Keratinocyte (primary cell): Measurements from ENCODE around the gene PXN. TPM values are rescaled to one million over a fixed set of nuclear protein-coding genes. Genes with fewer than 3 reads are reported as not detected.
A peak's percentile ranks its signal among the peaks of the same experiment; 100 is the strongest.

Source experiments
- DNase-seq: peaks from one replicate; pipeline ENCODE4 v3.0.0-alpha.2; 2011; ENCODE audit warnings: low read depth, missing footprints, low spot score
- FAIRE-seq: peaks from 2 replicates; lab custom pipeline; 2011; peaks lifted over from hg19 to GRCh38; lab: Jason Lieb, UNC
- H2AFZ ChIP-seq: 2 replicates; pipeline ENCODE4 v1.6.0; 2012; ENCODE audit warnings: low read length, control low read depth, inconsistent platforms; ENCODE audit not compliant: control insufficient read depth
- H3K27ac ChIP-seq: 2 replicates; pipeline ENCODE4 v1.5.1; 2011; ENCODE audit warnings: low read length; ENCODE audit not compliant: control insufficient read depth, insufficient read depth
- H3K27me3 ChIP-seq: 3 replicates; pipeline ENCODE4 v1.6.0; 2011; ENCODE audit warnings: low read length; ENCODE audit not compliant: control insufficient read depth, insufficient read depth; ENCODE audit errors: extremely low read depth
- H3K36me3 ChIP-seq, 2 experiments: 2 replicates in 1 of 2; 3 replicates in 1 of 2; pipeline ENCODE4 v1.5.1; 2011; ENCODE audit warnings: low read length in 2 of 2, mild to moderate bottlenecking in 1 of 2; ENCODE audit not compliant: control insufficient read depth in 2 of 2, insufficient read depth in 2 of 2; ENCODE audit errors: extremely low read depth in 1 of 2
- H3K4me1 ChIP-seq: 3 replicates; pipeline ENCODE4 v1.5.1; 2011; ENCODE audit warnings: low read length; ENCODE audit not compliant: control insufficient read depth, insufficient read depth; ENCODE audit errors: extremely low read depth
- H3K4me2 ChIP-seq: 3 replicates; pipeline ENCODE4 v1.6.0; 2011; ENCODE audit warnings: low read depth, low read length; ENCODE audit not compliant: control insufficient read depth, insufficient read depth; ENCODE audit errors: extremely low read depth
- H3K4me3 ChIP-seq, 3 experiments: fragments of 200-600 bp in 1 of 3; sonication (generic) in 1 of 3; 2 replicates in 2 of 3; 3 replicates in 1 of 3; pipeline ENCODE4 v1.5.1; 2011 to 2016; ENCODE audit warnings: low read length in 3 of 3, mild to moderate bottlenecking in 3 of 3, control low read depth in 2 of 3, inconsistent platforms in 1 of 3, low read depth in 1 of 3, mixed read lengths in 1 of 3, mixed run types in 1 of 3, moderate library complexity in 1 of 3; ENCODE audit not compliant: control insufficient read depth in 2 of 3, insufficient read depth in 2 of 3; ENCODE audit errors: extremely low read depth in 1 of 3
- H3K79me2 ChIP-seq: 2 replicates; pipeline ENCODE4 v1.6.0; 2012; ENCODE audit warnings: low read length; ENCODE audit not compliant: control insufficient read depth, insufficient read depth
- H3K9ac ChIP-seq: 3 replicates; pipeline ENCODE4 v1.6.0; 2011; ENCODE audit warnings: low read length; ENCODE audit not compliant: control insufficient read depth, insufficient read depth; ENCODE audit errors: extremely low read depth
- H3K9me1 ChIP-seq: 3 replicates; pipeline ENCODE4 v1.6.0; 2011; ENCODE audit warnings: low read length; ENCODE audit not compliant: control insufficient read depth, insufficient read depth; ENCODE audit errors: extremely low read depth
- H3K9me3 ChIP-seq: 2 replicates; pipeline ENCODE4 v1.5.1; 2012; ENCODE audit warnings: low read depth, low read length; ENCODE audit not compliant: control insufficient read depth
- H4K20me1 ChIP-seq: 3 replicates; pipeline ENCODE4 v1.6.0; 2011; ENCODE audit warnings: low read length; ENCODE audit not compliant: control insufficient read depth, insufficient read depth; ENCODE audit errors: extremely low read depth
- CTCF ChIP-seq, 3 experiments: IDR thresholded peaks in 1 of 3; conservative IDR thresholded peaks in 1 of 3; optimal IDR thresholded peaks in 1 of 3; 2 replicates in 2 of 3; 3 replicates in 1 of 3; pipeline versions ENCODE3 to v1.5.1; 2011; ENCODE audit warnings: low read length in 3 of 3, mild to moderate bottlenecking in 3 of 3, moderate library complexity in 2 of 3, control low read depth in 1 of 3, inconsistent platforms in 1 of 3; ENCODE audit not compliant: insufficient read depth in 2 of 3; ENCODE audit errors: extremely low read depth in 1 of 3
- EZH2 ChIP-seq: IDR thresholded peaks from one replicate; pipeline ENCODE4 v1.6.1; 2012; ENCODE audit warnings: inconsistent platforms, mild to moderate bottlenecking, low read length, moderate library complexity
- dilution Hi-C: fragments of 300-500 bp; cut with MboI; formaldehyde crosslinking; loops from one replicate; pipeline ENCODE4 v1.7.0; 2020; ENCODE audit warnings: low sequenced_read_pairs; ENCODE audit not compliant: extremely low pct_ligation_motif_present
- polyA plus RNA-seq, 5 experiments: library from polyadenylated mRNA; depleted of rRNA in 3 of 5; stranded (reverse) in 3 of 5; stranded (forward) in 1 of 5; unstranded in 1 of 5; fragments of >200 nt; gene quantifications; 1 replicate in 1 of 5; 2 replicates in 3 of 5; 3 replicates in 1 of 5; pipeline versions ENCODE4 v1.2.1 to v1.2.3, GENCODE V29; 2011 to 2012; ENCODE audit warnings: missing spikeins in 2 of 5, low read depth in 1 of 5, low replicate concordance in 1 of 5

Gene PXN
- polyA plus RNA-seq, 1 donor (not counting 4 experiments of a cell fraction or from before 2014, with no cell fraction given), result 114 TPM

- H3K36me3 ChIP-seq, result peaks cover 28 to 48% of the 10 kb centered on the region in 2 experiments
- peaks cover 9% of the 10 kb centered on the region for H3K9me1 ChIP-seq
- H3K4me1 ChIP-seq, result peaks cover 98% of the 10 kb centered on the region
- H3K4me2 ChIP-seq, result peak overlapping the region; percentile 84
- TF ChIP-seq CTCF (optimal IDR thresholded peaks at IDR 0.05 in 1 of 3, IDR thresholded peaks at IDR 0.05 in 1 of 3, conservative IDR thresholded peaks at IDR 0.05 in 1 of 3; ENCODE audit: extremely low read depth in 1 of 3, insufficient read depth in 2 of 3, low read length in 3 of 3) (no peak), EZH2 (no peak)
- peak overlapping the region in 2 of 3 experiments; percentile 39 to 59 for H3K4me3 ChIP-seq
- H2AFZ ChIP-seq, result no peak overlapping the region
- peaks cover 85% of the 10 kb centered on the region for H3K79me2 ChIP-seq
- H3K9ac ChIP-seq, result peak overlapping the region; percentile 81
- DNase-seq (no peak), FAIRE-seq (peak; percentile 29)
- H3K27me3 ChIP-seq, result no peaks in the 10 kb centered on the region
- H4K20me1 ChIP-seq, result peaks cover 11% of the 10 kb centered on the region
- no peaks in the 10 kb centered on the region for H3K9me3 ChIP-seq
- H3K27ac ChIP-seq, result peak overlapping the region; percentile 98
- dilution Hi-C loops, result no loop called here
These were observed 35.1 kb downstream of the PXN start for GRCh38 chr12:120230326-120230973.

- Histone ChIP-seq H3K9ac (peak overlapping the region; percentile 81), H3K27ac (peak overlapping the region; percentile 98), H3K4me2 (peak overlapping the region; percentile 84), H3K27me3 (no peaks in the 10 kb centered on the region), H3K9me3 (no peaks in the 10 kb centered on the region), H3K4me3 (peak overlapping the region in 2 of 3 experiments; percentile 42 to 59), H4K20me1 (peaks cover 11% of the 10 kb centered on the region), H3K4me1 (peaks cover 98% of the 10 kb centered on the region), H3K79me2 (peaks cover 85% of the 10 kb centered on the region), H2AFZ (no peak overlapping the region), H3K9me1 (peaks cover 4% of the 10 kb centered on the region), H3K36me3 (peaks cover 25 to 47% of the 10 kb centered on the region in 2 experiments)
- dilution Hi-C loops, result no loop called here
- TF ChIP-seq CTCF (optimal IDR thresholded peaks at IDR 0.05 in 1 of 3, IDR thresholded peaks at IDR 0.05 in 1 of 3, conservative IDR thresholded peaks at IDR 0.05 in 1 of 3; ENCODE audit: extremely low read depth in 1 of 3, insufficient read depth in 2 of 3, low read length in 3 of 3) (no peak), EZH2 (no peak)
- FAIRE-seq (no peak), DNase-seq (peak; percentile 95)
These were observed 35.8 kb downstream of the PXN start for GRCh38 chr12:120229487-120230325.
